ENCODE data around the gene KRTAP2-3.

- TF ChIP-seq CTCF (IDR thresholded peaks at IDR 0.05) (no peak), EP300 (IDR thresholded peaks at IDR 0.05) (no peak), POLR2A (IDR thresholded peaks at IDR 0.05) (no peak)
Observed at GRCh38 chr17:41064301-41064700, 4.4 kb upstream of the KRTAP2-3 start.
